OCI-M1 (cell line): ENCODE measurements around the gene EBF3.
"Not testable (repeated sequence)": the region's sequence is repeated elsewhere in the genome, so short reads cannot be mapped to it uniquely, and the experiment has no call there.

ENCODE experiments used
- DNase-seq: peaks from one replicate; lab custom pipeline; 2025; lab: John Stamatoyannopoulos, UW

EBF3 gene

DNA sequence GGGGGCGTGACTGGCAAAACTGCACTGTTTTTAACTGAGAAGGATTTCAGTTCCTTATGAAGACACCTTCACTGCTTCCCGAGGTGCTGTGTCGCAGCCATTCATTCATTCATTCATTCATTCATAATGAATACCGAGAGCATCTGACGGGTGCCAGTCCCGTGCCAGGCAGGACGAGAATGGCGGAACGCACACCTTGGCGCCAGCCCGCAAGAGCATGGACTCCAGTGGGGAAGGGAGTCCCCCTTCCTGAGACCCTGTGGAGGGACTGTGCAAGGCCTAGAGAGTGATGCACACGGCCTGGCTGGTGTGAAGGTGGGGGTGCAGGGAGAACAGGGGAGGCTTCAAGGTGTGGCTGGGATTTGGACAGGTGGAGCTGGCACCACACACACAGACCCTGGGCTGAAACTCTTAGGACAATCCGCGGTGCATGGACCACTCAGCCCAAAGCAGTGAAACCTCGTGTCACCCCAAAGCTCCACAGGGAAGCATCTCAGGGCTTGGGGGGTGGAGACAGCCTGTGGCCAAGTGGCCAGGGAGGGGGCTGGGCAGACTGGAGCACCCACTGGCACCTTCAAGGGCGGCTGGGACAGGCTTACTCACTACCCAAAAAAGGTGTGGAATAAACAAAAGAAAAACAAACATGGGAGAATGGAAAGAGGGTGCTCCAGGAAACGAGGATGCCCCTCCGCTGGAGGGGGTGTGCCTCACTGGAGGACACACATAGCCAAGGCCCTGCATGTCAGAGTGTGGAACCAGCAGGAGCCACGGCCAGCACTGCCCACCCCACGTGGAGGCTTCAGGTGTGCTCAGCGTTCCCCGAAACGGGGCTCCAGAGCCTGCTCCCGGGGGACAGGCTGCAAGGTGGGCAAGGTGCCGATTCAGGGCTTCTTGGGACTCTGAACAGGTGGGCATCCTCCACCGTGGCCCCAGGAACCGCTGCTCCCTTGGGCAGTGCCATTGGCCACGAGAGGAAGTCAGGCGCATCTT, 37.7 kb downstream of the EBF3 start:
- no peak for DNase-seq

DNA sequence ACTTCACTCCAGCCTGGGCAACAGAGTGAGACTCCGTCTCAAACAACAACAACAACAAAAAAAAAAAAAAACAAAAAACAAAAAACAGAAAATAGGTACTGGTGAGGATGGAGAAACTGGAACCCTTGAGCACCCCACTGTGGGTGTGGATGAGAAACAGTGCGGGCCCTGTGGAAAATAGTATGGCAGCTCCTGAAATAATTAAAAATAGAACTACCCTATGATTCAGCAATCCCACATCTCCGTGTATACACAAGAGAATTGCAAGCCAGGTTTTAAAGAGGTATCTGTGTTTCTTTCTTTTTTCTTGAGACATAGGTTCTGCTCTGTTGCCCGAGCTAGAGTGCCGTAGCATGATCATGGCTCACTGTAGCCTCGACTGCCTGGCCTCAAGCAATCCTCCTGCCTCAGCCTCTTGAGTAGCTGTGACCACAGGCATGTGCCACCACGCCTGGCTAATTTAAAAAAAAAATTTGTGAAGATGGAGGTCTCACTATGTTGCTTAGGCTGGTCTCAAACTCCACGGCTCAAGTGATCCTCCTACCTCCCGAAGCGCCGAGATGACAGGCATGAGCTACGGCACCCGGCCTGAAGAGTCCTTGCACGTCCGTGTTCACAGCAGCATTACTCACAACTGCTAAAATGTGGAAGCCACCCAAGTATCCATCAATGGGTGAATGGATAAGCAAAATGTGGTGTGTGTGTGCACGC, 39.5 kb downstream of the EBF3 start:
- no peak for DNase-seq

GRCh38 chr10:129922598-129923123, 41.4 kb downstream of the EBF3 start:
- DNase-seq = no peak

- no peak for DNase-seq
Measured at GRCh38 chr10:129921801-129922597, 42.1 kb downstream of the EBF3 start.

GRCh38 chr10:129921065-129921670, 42.9 kb downstream of the EBF3 start:
- no peak for DNase-seq

GRCh38 chr10:129920187-129920586, 43.9 kb downstream of the EBF3 start:
- DNase-seq = not testable (repeated sequence)

DNA sequence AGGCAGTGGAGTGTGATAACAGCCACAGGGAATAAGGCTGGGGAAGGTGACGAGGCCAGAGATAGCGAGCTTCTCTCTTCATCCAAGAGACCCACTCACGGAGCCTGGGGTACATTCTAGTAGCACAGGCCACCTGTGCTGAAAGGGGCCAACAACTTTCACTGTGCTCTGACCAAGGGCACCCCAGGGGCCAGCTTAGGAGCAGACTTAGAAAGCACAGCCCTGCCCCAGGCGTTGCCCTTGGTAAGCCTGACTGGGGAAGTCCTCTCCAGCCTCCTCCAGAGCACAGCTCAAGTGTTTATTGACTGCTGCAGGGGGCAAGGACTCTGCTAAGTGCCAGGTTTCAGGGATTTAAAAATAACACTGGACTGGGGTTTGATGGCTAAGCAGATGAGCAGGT, 44.7 kb downstream of the EBF3 start:
- DNase-seq = no peak

- DNase-seq = no peak
Measured at GRCh38 chr10:129918836-129919235, 45.2 kb downstream of the EBF3 start.

DNA sequence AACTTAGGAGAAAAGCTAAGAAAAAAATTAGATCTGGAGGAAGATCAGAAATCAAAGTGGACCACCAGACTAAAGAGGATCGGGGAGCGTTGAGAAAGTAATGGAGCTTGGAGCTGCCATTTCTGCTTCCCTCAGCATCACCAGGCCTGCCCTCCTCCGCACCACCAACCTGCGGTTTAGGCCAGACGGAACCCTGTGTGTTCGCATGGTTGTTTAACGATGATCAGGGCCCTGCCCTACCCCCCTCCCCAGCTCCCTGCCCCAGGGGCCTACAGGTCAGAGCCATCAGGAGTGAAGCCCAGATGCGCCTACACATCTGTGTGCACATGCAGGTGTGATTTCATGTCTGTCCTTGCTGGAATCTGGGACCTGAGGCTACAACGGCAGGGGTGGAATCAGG, 45.7 kb downstream of the EBF3 start:
- DNase-seq = no peak

GRCh38 chr10:129917936-129918335, 46.1 kb downstream of the EBF3 start:
- no peak for DNase-seq

- DNase-seq = no peak
Measured at GRCh38 chr10:129916506-129916995, 47.5 kb downstream of the EBF3 start.

- no peak for DNase-seq
Measured at GRCh38 chr10:129915526-129916378, 48.3 kb downstream of the EBF3 start.

GRCh38 chr10:129914960-129915359, 49.1 kb downstream of the EBF3 start:
- no peak for DNase-seq

GRCh38 chr10:129914153-129914855, 49.8 kb downstream of the EBF3 start:
- DNase-seq = no peak

DNA sequence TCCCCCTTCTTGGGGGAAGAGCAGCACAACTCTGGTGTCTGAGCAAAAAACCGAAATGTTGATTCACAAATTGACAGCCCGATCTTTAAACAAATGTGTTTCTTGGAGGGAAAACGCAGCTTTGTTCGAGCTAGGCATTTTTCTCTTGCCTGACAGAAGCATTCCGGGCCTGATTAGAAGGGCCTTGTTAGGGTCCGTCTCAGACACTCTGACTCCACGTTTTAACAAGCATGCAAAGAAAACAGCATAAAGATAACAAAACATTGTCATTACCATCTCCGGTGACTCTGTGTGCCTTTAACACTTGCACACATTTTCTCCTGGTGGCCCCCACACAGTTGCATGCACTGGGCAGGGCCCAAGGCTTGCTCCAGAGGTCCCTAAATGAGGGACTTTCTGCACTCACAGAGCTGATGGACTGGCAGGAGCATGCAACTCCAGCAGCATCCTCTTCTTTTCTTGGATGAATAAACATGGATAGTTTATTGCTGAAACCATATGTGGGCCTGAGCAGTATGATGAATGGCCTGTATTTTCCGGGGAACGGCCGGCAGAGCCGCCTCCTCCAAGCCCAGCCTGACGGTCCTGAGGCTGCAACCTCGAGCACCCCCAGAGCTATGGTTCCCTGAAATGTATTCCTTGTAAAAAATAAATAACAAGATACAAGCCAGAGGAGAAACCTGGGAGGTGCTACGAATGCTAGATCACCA, 50.9 kb downstream of the EBF3 start:
- DNase-seq = no peak

DNA sequence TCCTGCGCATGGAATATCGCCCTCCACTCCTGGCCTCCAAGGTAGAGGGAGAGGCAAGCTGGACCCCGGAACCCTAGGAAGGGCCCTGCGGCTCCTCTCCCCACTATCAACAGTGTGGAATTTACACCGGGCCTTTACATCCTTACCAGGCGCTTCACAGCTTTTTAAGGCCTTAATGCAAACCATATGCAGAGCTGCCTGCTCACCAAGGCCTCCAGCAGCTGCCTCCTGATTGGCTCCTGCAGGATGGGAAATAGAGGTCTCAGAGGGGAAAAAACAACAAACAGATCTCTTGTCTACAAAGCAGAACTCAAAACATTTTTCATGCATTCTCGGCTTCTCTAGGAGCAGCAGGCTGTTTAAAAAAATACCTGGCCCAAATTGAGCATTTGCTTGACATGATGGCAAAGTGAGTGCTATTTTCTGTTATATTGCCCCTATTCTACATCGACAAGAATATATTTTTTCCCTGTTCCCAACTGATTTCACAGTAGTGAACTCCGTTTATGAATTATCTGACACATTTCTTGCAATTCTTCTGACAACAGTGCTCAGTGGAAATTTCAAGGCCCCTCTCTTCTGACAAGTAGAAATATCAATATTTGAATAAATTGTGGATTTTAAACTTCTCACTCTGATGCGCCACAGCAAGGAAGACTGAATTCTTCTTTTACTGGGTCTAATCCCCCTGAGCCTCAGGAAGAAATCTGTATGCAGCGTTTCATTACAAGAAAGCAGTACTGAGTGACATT, 51.7 kb downstream of the EBF3 start:
- DNase-seq = no peak

- DNase-seq = no peak
Measured at GRCh38 chr10:129911451-129912165, 52.5 kb downstream of the EBF3 start.

GRCh38 chr10:129910861-129911260, 53.2 kb downstream of the EBF3 start:
- DNase-seq = no peak
